Measurements from ENCODE around the gene CD300LG. TPM values are rescaled to one million over a fixed set of nuclear protein-coding genes. Genes with fewer than 3 reads are reported as not detected.

CD300LG gene
- total RNA-seq, 1 experiment from 2014 or later = not detected

DNA sequence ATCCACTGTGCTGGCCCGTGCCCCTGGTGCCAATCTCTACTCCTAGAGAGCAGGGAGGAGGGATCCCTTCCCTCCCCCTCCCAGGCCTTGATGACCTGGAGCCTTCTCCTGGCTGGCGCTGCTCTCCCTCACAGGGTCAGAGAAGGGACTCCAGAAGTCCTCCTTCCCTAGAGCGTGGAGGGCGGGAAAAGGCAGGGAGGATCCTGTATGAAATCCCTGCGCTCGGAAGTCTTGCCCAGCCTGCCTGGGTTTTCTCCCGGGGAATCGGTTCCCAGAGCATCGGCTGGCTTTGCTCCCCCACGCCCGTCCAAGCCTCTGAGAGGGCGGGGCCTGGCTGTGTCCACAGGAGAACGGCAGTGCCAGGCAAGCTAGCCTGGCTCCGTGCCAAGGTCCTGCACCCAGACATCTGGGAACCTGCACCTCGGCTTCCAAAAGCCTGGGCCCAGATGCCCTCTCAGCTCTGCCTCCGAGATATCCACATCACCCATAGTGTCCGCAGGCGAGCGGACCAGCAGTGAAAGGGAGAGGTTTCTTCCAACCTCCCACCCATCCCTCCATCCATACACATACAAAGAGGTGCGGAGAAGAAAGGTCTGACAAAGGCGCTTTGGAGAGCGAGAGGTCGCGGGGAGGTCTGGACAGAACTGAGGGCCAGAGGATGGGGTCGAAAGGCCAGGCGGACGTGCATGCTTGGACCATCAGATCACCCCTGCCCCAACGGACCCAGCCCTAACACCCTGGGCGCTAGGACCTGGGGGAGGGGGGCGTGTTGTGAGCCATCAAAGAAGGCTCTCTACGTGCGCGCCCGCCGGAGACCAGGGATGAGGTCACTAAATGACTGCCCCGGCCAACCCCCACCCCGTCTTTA is 59.2 kb downstream of the CD300LG start:
- peak in 1 of 2 experiments; percentile 56 for DNase-seq
- Mint-ChIP-seq H3K36me3 (ENCODE audit: insufficient read depth, unreplicated experiment) (peaks cover 6% of the 10 kb centered on the region), H3K27me3 (ENCODE audit: insufficient read depth, unreplicated experiment) (peaks cover 18% of the 10 kb centered on the region), H3K4me3 (ENCODE audit: unreplicated experiment) (peak overlapping the region; percentile 80), H3K27ac (ENCODE audit: unreplicated experiment) (no peak overlapping the region), H3K4me1 (ENCODE audit: low read depth, unreplicated experiment) (no peaks in the 10 kb centered on the region), H3K9me3 (ENCODE audit: unreplicated experiment) (no peaks in the 10 kb centered on the region)
- no peaks in the 10 kb centered on the region for H3K36me3 ChIP-seq (ENCODE audit: control insufficient read depth, insufficient read depth, low read length)
- peaks cover 23% of the 10 kb centered on the region for H3K4me1 ChIP-seq
- intact Hi-C loops (cut with micrococcal nuclease; ENCODE audit: unreplicated experiment) = loop anchor here (5.0 kb wide), 1 partner anchor 429 kb away; no protein-coding TSS in a partner anchor
- POLR2A ChIA-PET = no interaction called here
- TF ChIP-seq, protein P1, sequence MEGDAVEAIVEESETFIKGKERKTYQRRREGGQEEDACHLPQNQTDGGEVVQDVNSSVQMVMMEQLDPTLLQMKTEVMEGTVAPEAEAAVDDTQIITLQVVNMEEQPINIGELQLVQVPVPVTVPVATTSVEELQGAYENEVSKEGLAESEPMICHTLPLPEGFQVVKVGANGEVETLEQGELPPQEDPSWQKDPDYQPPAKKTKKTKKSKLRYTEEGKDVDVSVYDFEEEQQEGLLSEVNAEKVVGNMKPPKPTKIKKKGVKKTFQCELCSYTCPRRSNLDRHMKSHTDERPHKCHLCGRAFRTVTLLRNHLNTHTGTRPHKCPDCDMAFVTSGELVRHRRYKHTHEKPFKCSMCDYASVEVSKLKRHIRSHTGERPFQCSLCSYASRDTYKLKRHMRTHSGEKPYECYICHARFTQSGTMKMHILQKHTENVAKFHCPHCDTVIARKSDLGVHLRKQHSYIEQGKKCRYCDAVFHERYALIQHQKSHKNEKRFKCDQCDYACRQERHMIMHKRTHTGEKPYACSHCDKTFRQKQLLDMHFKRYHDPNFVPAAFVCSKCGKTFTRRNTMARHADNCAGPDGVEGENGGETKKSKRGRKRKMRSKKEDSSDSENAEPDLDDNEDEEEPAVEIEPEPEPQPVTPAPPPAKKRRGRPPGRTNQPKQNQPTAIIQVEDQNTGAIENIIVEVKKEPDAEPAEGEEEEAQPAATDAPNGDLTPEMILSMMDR (IDR thresholded peaks at IDR 0.05; ENCODE audit: insufficient read depth in 1 of 2, low read depth in 1 of 2, low read length in 1 of 2, severe bottlenecking in 1 of 2, unreplicated experiment in 1 of 2) = no peak
- no peaks in the 10 kb centered on the region for H3K27me3 ChIP-seq (replicated peaks; ENCODE audit: control insufficient read depth, insufficient read depth, low read length)
- no TSS peak for BruUV-seq (replicated peaks)
- no peaks in the 10 kb centered on the region for H3K9me3 ChIP-seq
- CTCF ChIA-PET = interaction anchor here (1.2 to 1.5 kb wide), 3 partner anchors 25 to 38 kb away, joined by 3 to 7 read pairs (median 3); no protein-coding TSS in a partner anchor
- peak overlapping the region; percentile 55 for H3K4me3 ChIP-seq (ENCODE audit: low read depth, low read length)

DNA sequence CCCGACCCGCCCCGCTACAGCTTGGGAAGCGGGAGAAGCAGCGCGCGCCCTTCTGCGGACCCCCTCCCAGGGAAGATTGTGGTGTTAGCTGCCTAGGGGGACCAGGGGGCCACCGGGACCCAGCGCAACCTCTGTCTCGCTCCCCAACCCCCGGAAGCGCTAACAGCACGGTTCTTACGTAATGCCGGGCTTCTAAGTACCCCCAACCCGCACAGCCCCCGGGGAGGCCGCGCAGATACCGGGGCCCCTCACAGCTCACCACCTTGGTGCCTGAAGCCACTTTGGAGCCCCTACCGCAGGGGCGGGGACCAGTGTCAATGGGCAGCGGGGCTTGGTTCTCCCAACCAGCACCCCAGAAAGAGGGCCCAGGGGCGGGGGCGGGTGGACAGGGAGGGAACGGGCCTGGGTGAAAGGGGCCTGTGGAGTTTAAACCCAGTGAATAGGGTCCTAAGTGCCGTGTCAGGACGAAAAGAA is 60.0 kb downstream of the CD300LG start:
- DNase-seq = no peak
- H3K4me1 ChIP-seq = peaks cover 21% of the 10 kb centered on the region
- BruUV-seq (replicated peaks) = no TSS peak
- peaks cover 15% of the 10 kb centered on the region for H3K27me3 Mint-ChIP-seq (ENCODE audit: insufficient read depth, unreplicated experiment)
- intact Hi-C loops (cut with micrococcal nuclease; ENCODE audit: unreplicated experiment) = loop anchor here (5.0 kb wide), 1 partner anchor 430 kb away; no protein-coding TSS in a partner anchor
- TF ChIP-seq, protein P1 (IDR thresholded peaks at IDR 0.05; ENCODE audit: insufficient read depth in 1 of 2, low read depth in 1 of 2, low read length in 1 of 2, severe bottlenecking in 1 of 2, unreplicated experiment in 1 of 2) = no peak
- H3K4me1 Mint-ChIP-seq (ENCODE audit: low read depth, unreplicated experiment) = no peaks in the 10 kb centered on the region
- H3K9me3 ChIP-seq = no peaks in the 10 kb centered on the region
- CTCF ChIA-PET = interaction anchor here (0.7 to 1.5 kb wide), 4 partner anchors 9 to 37 kb away, joined by 3 to 7 read pairs (median 3); no protein-coding TSS in a partner anchor
- POLR2A ChIA-PET = no interaction called here
- H3K36me3 ChIP-seq (ENCODE audit: control insufficient read depth, insufficient read depth, low read length) = no peaks in the 10 kb centered on the region
- peaks cover 6% of the 10 kb centered on the region for H3K36me3 Mint-ChIP-seq (ENCODE audit: insufficient read depth, unreplicated experiment)
- H3K27me3 ChIP-seq (replicated peaks; ENCODE audit: control insufficient read depth, insufficient read depth, low read length) = no peaks in the 10 kb centered on the region
- peak overlapping the region; percentile 55 for H3K4me3 ChIP-seq (ENCODE audit: low read depth, low read length)
- no peaks in the 10 kb centered on the region for H3K9me3 Mint-ChIP-seq (ENCODE audit: unreplicated experiment)
- H3K4me3 Mint-ChIP-seq (ENCODE audit: unreplicated experiment) = peak overlapping the region; percentile 80
- no peak overlapping the region for H3K27ac Mint-ChIP-seq (ENCODE audit: unreplicated experiment)

GRCh38 chr17:43907425-43907981 is 60.5 kb downstream of the CD300LG start, which contains the start of gene MPP2:
Gene MPP2, minus strand, starts transcription at chr17:43907536. Its CDS starts 3,076 bp downstream, at chr17:43904460.
- no peaks in the 10 kb centered on the region for H3K27me3 ChIP-seq (replicated peaks; ENCODE audit: control insufficient read depth, insufficient read depth, low read length)
- no peaks in the 10 kb centered on the region for H3K36me3 ChIP-seq (ENCODE audit: control insufficient read depth, insufficient read depth, low read length)
- CTCF ChIA-PET = interaction anchor here (0.7 to 1.5 kb wide), 5 partner anchors 9 to 36 kb away, joined by 3 to 7 read pairs (median 3); no protein-coding TSS in a partner anchor
- POLR2A ChIA-PET = no interaction called here
- Mint-ChIP-seq H3K27ac (ENCODE audit: unreplicated experiment) (no peak within 1 kb of the TSS), H3K9me3 (ENCODE audit: unreplicated experiment) (no peaks in the 10 kb centered on the region), H3K4me3 (ENCODE audit: unreplicated experiment) (peak within 1 kb of the TSS; percentile 80), H3K27me3 (ENCODE audit: insufficient read depth, unreplicated experiment) (peaks cover 15% of the 10 kb centered on the region), H3K4me1 (ENCODE audit: low read depth, unreplicated experiment) (no peaks in the 10 kb centered on the region), H3K36me3 (ENCODE audit: insufficient read depth, unreplicated experiment) (peaks cover 6% of the 10 kb centered on the region)
- H3K4me1 ChIP-seq = peaks cover 21% of the 10 kb centered on the region
- DNase-seq = peak; percentile 74 to 81
- H3K9me3 ChIP-seq = no peaks in the 10 kb centered on the region
- TF ChIP-seq, protein P1 (IDR thresholded peaks at IDR 0.05; ENCODE audit: insufficient read depth in 1 of 2, low read depth in 1 of 2, low read length in 1 of 2, severe bottlenecking in 1 of 2, unreplicated experiment in 1 of 2) = peak; percentile 25 to 34
- BruUV-seq (replicated peaks) = no TSS peak
- intact Hi-C loops (cut with micrococcal nuclease; ENCODE audit: unreplicated experiment) = loop anchor here (5.0 kb wide), 1 partner anchor 430 kb away; no protein-coding TSS in a partner anchor
- peak within 1 kb of the TSS; percentile 55 for H3K4me3 ChIP-seq (ENCODE audit: low read depth, low read length)

Data from Caco-2 (cell line).